NOMO-1 treated with DMSO at 0.1 percent for 48 hours (cell line): ENCODE data around the gene PRM1.
"Not testable (repeated sequence)": the region's sequence is repeated elsewhere in the genome, so short reads cannot be mapped to it uniquely, and the experiment has no call there.

ENCODE experiments used
- DNase-seq: peaks from one replicate; lab custom pipeline; 2025; ENCODE audit not compliant: unreplicated experiment; lab: John Stamatoyannopoulos, UW

Gene PRM1

GRCh38 chr16:11298143-11298900, 17.2 kb upstream of the PRM1 start:
- DNase-seq = no peak

- peak; percentile 56 for DNase-seq
Observed at GRCh38 chr16:11297492-11298142, 16.5 kb upstream of the PRM1 start.

- no peak for DNase-seq
Observed at GRCh38 chr16:11296706-11297491, 15.8 kb upstream of the PRM1 start.

GRCh38 chr16:11296351-11296705, 15.2 kb upstream of the PRM1 start:
- DNase-seq = no peak

- DNase-seq = no peak
Observed at GRCh38 chr16:11295672-11296071, 14.5 kb upstream of the PRM1 start.

- DNase-seq = no peak
Observed at GRCh38 chr16:11292076-11292748, 11.1 kb upstream of the PRM1 start.

GRCh38 chr16:11291091-11291703, 10.1 kb upstream of the PRM1 start:
- DNase-seq = no peak

- DNase-seq = no peak
Observed at GRCh38 chr16:11290102-11290893, 9.2 kb upstream of the PRM1 start.

- not testable (repeated sequence) for DNase-seq
Observed at GRCh38 chr16:11289696-11290095, 8.6 kb upstream of the PRM1 start.

- no peak for DNase-seq
Observed at GRCh38 chr16:11289202-11289601, 8.1 kb upstream of the PRM1 start.

GRCh38 chr16:11285842-11286241, 4.7 kb upstream of the PRM1 start:
- DNase-seq = no peak

- DNase-seq = peak; percentile 28
Observed at GRCh38 chr16:11283820-11284248, 2.7 kb upstream of the PRM1 start.

GRCh38 chr16:11278681-11279628, 2.2 kb downstream of the PRM1 start:
- DNase-seq = peak; percentile 60

- DNase-seq = no peak
Observed at GRCh38 chr16:11277607-11278337, 3.4 kb downstream of the PRM1 start.

GRCh38 chr16:11276896-11277593, 4.1 kb downstream of the PRM1 start:
- no peak for DNase-seq

- no peak for DNase-seq
Observed at GRCh38 chr16:11276143-11276895, 4.8 kb downstream of the PRM1 start, which contains the start of gene PRM2. Gene PRM2 (minus strand): TSS chr16:11276480. CDS start chr16:11276370, 110 bp downstream.

GRCh38 chr16:11274964-11275363, 6.2 kb downstream of the PRM1 start:
- no peak for DNase-seq
